Embryonic facial prominence (tissue), 1 donor: Measurements from ENCODE around the gene LNX2.

Experiments used
- DNase-seq: peaks from one replicate; pipeline ENCODE4 v3.0.0-alpha.2; 2016; ENCODE audit errors: extremely low spot score

The LNX2 gene

DNA sequence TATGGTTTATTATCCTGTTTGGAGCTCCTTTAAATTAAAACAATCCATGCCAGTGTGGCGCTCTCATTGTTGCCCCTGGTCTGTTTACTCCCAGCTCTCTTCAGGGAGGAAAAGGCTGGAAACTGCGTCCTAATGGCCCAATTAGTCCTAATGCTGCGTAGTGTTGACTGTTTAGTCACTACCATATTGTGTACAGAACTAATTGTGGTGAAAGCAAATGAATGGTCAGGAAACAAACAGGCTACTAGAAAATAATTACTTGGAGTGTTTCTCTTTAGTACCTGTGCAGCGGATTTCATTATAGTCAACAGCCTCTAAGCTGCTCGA lies 115.5 kb downstream of the LNX2 start:
- DNase-seq, result no peak

DNA sequence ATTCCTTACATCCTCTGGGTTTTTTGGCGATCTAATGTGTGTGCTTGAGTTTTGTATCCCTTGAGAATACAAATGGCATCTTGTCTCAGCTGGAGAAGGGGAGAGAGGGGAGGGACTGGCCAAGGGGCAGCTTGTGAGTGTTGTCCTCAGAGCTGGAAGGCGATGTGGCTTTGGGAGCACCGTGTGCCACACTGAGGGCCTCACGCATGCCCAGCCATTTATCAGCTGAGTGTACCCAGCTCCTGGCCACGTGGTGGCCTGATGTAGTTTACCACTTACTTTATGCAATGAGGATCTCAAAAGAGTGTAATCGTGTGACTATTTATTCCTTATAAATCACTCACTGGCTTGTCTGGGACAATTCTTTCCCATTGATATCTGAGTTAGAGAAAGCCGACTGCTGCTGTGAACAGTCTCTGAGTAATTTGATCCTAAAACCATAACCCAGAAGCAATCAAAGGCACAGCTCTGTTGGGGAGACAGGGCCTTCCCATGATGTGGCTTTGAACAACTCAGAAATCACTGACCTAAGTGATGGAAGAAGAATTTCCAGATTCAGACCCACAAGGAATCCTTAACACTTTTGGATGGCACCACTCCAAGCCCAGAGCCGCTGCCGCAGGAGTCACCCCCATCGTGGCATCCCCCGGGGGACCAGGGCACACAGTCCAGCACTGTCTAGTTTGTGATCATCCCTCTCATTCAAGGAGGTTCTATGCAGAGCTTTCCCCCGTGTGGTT lies 116.0 kb downstream of the LNX2 start:
- DNase-seq, result no peak

DNA sequence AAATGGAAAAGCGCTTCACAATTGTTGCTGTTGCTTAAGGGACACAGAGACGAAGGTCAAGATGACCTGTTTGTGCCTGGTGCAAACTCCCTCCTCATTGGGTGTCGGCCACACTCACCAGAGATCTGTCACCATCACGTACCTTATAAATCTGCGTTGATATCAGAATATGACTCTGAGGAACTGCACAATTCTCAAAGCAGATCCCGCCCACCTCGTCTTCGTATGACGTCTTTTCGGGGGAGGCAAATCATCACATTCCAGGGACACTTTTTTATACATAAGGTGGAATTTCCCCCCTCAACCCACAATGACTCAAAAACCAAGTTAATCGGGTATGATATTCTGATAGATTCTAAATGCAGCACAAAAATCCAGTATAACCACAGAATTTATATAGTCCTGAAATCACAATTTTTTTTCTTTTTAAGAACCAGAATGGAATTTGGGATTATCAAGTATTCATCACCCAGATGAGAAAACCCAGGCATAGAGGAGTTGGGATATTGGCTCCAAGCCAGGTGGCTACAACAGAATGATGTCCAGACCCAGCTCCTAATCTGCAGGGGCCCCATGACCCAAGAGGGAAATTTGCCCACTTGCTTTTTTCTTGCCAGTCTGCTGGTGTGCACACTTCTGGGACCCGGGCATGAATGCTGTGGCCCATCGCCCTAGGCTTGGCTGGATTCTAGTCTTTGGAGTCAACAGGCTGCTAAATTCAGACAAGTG lies 119.4 kb downstream of the LNX2 start:
- no peak for DNase-seq

DNA sequence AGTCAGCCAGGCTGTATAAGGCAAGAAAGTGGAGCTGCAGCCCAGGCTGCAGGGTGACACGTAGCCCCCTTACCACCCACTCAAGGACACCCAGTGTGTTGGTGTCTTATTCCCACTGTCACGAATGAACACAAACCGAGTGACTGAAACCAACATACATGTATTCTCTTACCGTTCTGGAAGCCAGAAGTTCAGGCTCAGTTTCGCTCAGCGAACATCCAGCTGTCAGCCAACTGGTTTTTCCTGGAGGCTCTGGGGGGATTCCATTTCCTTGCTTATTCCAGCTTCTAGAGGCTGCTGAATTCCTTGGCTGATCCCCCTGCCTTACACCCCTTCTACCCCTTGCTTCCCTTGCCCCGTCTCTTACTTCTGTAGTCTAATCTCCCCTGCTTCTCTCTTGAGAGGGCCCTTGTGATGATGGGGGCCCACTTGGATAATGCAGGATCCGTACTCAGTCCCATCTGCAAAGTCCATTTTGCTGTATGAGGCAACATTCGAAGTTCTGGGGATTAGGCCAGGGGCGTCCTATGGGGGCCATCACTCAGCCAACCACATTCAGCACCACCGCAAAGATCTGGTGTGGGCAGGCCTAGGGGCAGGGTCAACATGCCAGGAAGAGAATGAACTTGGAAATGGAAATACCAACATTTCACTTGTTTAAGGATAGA lies 122.6 kb downstream of the LNX2 start:
- no peak for DNase-seq

DNA sequence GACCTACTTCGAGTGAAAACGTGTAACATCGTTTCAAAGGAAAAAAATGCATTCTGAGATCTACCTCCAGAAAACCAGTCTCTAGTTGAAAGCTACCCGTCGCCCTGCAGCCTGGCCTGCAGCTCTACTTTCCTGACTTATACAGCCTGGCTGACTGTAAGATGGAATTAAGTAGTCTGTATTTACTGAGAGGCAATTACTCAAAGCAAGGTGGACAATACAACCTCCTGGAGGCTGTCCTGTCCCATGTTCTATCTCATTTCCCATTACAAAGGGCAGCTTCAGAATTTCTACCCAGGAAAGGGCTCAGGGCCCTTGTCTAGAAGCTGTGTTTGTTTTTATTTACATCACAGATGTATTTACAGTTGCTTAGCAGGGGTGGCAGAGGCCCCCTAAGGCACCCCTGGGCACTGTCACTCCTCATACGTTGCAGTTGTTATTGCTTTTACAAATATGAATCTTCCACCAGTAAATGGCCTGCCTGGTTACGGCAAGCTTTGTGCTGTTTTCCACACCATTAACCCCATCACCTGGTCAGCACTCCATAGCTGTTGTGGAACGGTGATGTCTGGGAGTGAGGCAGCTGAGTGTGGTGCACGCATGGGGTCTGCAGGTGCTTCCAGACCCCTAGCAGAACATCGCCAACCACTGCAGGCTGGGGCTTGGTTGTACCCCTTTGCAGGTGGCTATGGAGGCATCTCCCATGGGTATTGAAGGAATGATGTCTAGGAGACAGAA lies 123.6 kb downstream of the LNX2 start:
- DNase-seq, result no peak

DNA sequence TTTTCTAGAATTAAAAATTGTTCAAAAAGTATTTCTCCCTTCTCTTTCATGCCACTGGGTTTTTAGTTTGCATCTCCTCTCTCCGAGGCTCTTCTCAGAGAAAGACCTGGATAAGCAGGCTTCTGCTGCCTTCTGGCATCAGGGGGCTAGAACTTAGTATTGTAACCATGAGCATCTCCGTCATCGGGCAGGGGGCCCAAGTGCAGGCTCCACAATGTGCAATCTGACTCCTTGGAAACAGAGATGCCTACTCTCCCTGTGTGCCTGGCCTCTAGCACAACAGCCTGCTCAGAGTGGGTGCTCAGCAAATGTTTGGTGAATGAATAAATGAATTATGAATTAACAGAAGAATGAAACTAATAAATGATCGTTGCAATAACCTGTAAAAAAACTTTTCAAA lies 124.3 kb downstream of the LNX2 start:
- DNase-seq, result no peak
